Left lung (tissue), 14 donors: ENCODE measurements around the gene SEMA4F. TPM values are rescaled to one million over a fixed set of nuclear protein-coding genes. Genes with fewer than 3 reads are reported as not detected.

ENCODE experiments used
- ATAC-seq: fragments of 200-7000 bp; cut with Tn5 transposase; one replicate; pipeline ENCODE4 v1.9.1; 2020; ENCODE audit warnings: moderate library complexity
- DNase-seq, 4 donors: peaks; one replicate each; pipeline ENCODE4 v3.0.0-alpha.2; 2013 to 2020
- H3K27ac ChIP-seq, 2 donors: fragments of 200-600 bp; sonication (generic) in 1 of 2; one replicate each; pipeline versions ENCODE4 v1.5.0 to v1.8.0; 2020 to 2021
- H3K27me3 ChIP-seq, 2 donors: fragments of 200-600 bp; sonication (generic) in 1 of 2; one replicate each; pipeline versions ENCODE4 v1.5.0 to v1.8.0; 2020 to 2021
- H3K36me3 ChIP-seq, 2 donors: fragments of 200-600 bp; sonication (generic) in 1 of 2; one replicate each; pipeline versions ENCODE4 v1.5.0 to v1.8.0; 2020 to 2021
- H3K4me1 ChIP-seq, 2 donors: fragments of 200-600 bp; one replicate each; pipeline ENCODE4 v1.8.0; 2021
- H3K4me3 ChIP-seq, 2 donors: fragments of 200-600 bp; sonication (generic) in 1 of 2; one replicate each; pipeline versions ENCODE4 v1.5.0 to v1.8.0; 2020 to 2021; ENCODE audit warnings: mild to moderate bottlenecking in 1 of 2
- H3K9me3 ChIP-seq, 2 donors: fragments of 200-600 bp; sonication (generic) in 1 of 2; one replicate each; pipeline versions ENCODE4 v1.5.0 to v1.8.0; 2020 to 2021
- intact Hi-C, 2 donors: fragments of 100-400 bp; cut with DNase I; formaldehyde crosslinking; loops; one replicate each; pipeline versions ENCODE4 v1.11.2 to v1.14.2; 2022
- long read RNA-seq, 12 donors: library from polyadenylated mRNA in 2 of 12; unstranded in 2 of 12; transcript quantifications; one replicate each; pipeline ENCODE4 v2.0.0 and lab custom pipeline, GENCODE V29; 2019 to 2026
- polyA plus RNA-seq, 6 donors: library from polyadenylated mRNA; unstranded; fragments of 120-200 nt; gene quantifications; one replicate each; pipeline ENCODE4 v1.2.1, GENCODE V29; 2013; ENCODE audit not compliant: insufficient read length in 6 of 6
- total RNA-seq, 2 donors: library from RNA; stranded (reverse); fragmentation: NEBNext Ultra II Directional; extraction: Animal tissue kit (Norgen Biotek cat#: 25700); gene quantifications; one replicate each; pipeline ENCODE4 v1.2.1, GENCODE V29; 2021
- TF ChIP-seq, protein P1 (sequence below), 2 donors: fragments of 200-600 bp; sonication (generic) in 1 of 2; IDR thresholded peaks; one replicate each; pipeline versions ENCODE4 v1.5.0 to v1.8.0; 2021; ENCODE audit warnings: antibody characterized with exemption in 2 of 2
- donor health status: DM: no; HTN: yes; CAD: no.
- donor health status: DM: no; HTN: no; CAD: no.

SEMA4F gene, protein sequence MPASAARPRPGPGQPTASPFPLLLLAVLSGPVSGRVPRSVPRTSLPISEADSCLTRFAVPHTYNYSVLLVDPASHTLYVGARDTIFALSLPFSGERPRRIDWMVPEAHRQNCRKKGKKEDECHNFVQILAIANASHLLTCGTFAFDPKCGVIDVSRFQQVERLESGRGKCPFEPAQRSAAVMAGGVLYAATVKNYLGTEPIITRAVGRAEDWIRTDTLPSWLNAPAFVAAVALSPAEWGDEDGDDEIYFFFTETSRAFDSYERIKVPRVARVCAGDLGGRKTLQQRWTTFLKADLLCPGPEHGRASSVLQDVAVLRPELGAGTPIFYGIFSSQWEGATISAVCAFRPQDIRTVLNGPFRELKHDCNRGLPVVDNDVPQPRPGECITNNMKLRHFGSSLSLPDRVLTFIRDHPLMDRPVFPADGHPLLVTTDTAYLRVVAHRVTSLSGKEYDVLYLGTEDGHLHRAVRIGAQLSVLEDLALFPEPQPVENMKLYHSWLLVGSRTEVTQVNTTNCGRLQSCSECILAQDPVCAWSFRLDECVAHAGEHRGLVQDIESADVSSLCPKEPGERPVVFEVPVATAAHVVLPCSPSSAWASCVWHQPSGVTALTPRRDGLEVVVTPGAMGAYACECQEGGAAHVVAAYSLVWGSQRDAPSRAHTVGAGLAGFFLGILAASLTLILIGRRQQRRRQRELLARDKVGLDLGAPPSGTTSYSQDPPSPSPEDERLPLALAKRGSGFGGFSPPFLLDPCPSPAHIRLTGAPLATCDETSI
- total RNA-seq, result 10 to 100 TPM in 1 of 2 donors, 1 to 10 TPM in 1; 9.3 to 23.8 TPM
- 1 to 10 TPM; 6.0 to 8.7 (median 6.7) TPM for polyA plus RNA-seq
- long read RNA-seq, donor 1, result 0 reads
- long read RNA-seq, donor 2, full-length matches to known transcripts, result 3 of 3 reads
- long read RNA-seq, donor 2, partial matches to known transcripts, result 0 of 3 reads
- long read RNA-seq, donor 2, other reads (novel, unspliced or antisense), result 0 of 3 reads
- long read RNA-seq, donor 3, result 0 reads
- long read RNA-seq, donor 4, full-length matches to known transcripts, result 2 of 4 reads
- long read RNA-seq, donor 4, partial matches to known transcripts, result 1 of 4 reads
- long read RNA-seq, donor 4, other reads (novel, unspliced or antisense), result 1 of 4 reads
- long read RNA-seq, donor 5, full-length matches to known transcripts, result 1 of 1 reads
- long read RNA-seq, donor 5, partial matches to known transcripts, result 0 of 1 reads
- long read RNA-seq, donor 5, other reads (novel, unspliced or antisense), result 0 of 1 reads
- long read RNA-seq, donor 6, full-length matches to known transcripts, result 3 of 3 reads
- long read RNA-seq, donor 6, partial matches to known transcripts, result 0 of 3 reads
- long read RNA-seq, donor 6, other reads (novel, unspliced or antisense), result 0 of 3 reads
- long read RNA-seq, donor 7, result 0 reads
- long read RNA-seq, donor 8, full-length matches to known transcripts, result 1 of 1 reads
- long read RNA-seq, donor 8, partial matches to known transcripts, result 0 of 1 reads
- long read RNA-seq, donor 8, other reads (novel, unspliced or antisense), result 0 of 1 reads
- long read RNA-seq, donor 9, result 0 reads
- long read RNA-seq, donor 10, full-length matches to known transcripts, result 1 of 1 reads
- long read RNA-seq, donor 10, partial matches to known transcripts, result 0 of 1 reads
- long read RNA-seq, donor 10, other reads (novel, unspliced or antisense), result 0 of 1 reads
- long read RNA-seq, donor 11, full-length matches to known transcripts, result 3 of 3 reads
- long read RNA-seq, donor 11, partial matches to known transcripts, result 0 of 3 reads
- long read RNA-seq, donor 11, other reads (novel, unspliced or antisense), result 0 of 3 reads
- long read RNA-seq, donor 12, result 0 reads

DNA sequence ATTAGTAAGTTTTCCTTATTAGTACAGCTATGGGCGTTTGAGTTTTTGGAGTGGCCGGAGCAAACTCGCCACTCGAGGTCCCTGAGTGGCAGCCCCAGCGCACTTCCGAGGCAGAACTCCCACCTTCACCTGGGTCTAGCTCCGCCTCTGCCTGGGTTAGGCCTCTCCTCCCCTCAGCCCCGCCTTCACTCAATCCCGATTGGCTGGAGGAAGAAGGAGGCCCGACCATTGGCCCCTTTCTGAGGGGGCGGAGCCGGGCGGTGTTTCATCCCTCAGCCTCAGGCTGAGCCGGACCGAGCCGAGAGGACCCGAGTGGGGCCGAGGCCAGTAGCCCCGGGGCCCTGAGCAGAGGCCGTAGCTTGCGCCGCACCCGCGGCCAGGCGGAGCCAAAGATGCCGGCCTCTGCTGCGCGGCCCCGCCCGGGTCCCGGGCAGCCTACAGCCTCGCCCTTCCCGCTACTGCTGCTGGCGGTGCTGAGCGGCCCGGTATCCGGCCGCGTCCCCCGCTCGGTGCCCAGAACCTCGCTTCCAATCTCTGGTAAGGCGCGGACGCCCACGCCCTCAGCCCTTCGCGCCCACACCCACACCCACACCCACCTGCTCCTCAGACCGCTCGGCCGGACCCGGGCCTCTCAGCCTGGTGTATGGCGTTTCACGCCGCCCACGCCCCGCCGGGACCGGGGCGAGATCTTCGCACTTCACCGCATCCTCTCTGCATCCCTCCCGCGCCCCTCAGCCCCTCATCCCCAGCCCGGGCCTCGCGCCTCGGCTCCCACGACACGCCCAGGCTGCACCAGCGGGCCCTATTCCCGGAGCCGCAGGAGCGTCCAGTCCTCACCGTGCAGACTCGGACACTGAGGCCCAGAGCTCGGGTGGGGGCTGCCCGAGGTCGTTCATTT, at the start of gene SEMA4F:
Gene SEMA4F (plus strand): TSS at position 263 of the 898 bp plus-strand sequence. CDS start 130 bp downstream, at position 393.
- Histone ChIP-seq H3K27me3 (peaks cover 0 to 32% of the 10 kb centered on the region in 2 donors), H3K4me3 (peak within 1 kb of the TSS; percentile 64 to 67), H3K27ac (peak within 1 kb of the TSS in 1 of 2 donors; percentile 9), H3K4me1 (peaks cover 0 to 13% of the 10 kb centered on the region in 2 donors), H3K9me3 (no peaks in the 10 kb centered on the region), H3K36me3 (no peaks in the 10 kb centered on the region)
- peak; percentile 93 to 97 (median 97) for DNase-seq
- intact Hi-C loops, result no loop called here
- TF ChIP-seq, protein P1, sequence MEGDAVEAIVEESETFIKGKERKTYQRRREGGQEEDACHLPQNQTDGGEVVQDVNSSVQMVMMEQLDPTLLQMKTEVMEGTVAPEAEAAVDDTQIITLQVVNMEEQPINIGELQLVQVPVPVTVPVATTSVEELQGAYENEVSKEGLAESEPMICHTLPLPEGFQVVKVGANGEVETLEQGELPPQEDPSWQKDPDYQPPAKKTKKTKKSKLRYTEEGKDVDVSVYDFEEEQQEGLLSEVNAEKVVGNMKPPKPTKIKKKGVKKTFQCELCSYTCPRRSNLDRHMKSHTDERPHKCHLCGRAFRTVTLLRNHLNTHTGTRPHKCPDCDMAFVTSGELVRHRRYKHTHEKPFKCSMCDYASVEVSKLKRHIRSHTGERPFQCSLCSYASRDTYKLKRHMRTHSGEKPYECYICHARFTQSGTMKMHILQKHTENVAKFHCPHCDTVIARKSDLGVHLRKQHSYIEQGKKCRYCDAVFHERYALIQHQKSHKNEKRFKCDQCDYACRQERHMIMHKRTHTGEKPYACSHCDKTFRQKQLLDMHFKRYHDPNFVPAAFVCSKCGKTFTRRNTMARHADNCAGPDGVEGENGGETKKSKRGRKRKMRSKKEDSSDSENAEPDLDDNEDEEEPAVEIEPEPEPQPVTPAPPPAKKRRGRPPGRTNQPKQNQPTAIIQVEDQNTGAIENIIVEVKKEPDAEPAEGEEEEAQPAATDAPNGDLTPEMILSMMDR (IDR thresholded peaks at IDR 0.05), result no peak
- peak; percentile 99 for ATAC-seq

DNA sequence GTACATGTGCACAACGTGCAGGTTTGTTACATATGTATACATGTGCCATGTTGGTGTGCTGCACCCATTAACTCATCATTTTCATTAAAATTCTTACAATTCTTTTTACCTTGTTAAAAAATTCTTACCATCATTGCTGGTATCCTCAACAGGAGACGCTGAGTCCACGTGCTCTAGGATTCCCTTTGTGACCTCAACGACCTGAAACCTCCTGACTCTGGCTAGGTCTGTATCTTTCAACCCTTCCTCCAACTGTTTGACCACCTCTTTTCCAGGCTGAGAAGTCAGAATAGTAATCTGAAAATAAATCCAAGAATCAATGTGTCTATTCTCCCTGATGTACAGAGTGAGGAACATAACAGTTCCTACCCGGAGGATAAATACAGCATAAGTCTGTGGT, 47.1 kb upstream of the SEMA4F start:
- ATAC-seq, result no peak
- H3K36me3 ChIP-seq, result no peaks in the 10 kb centered on the region
- no peak overlapping the region for H3K4me3 ChIP-seq
- peaks cover 5 to 39% of the 10 kb centered on the region in 2 donors for H3K27me3 ChIP-seq
- no peak for DNase-seq
- TF ChIP-seq, protein P1 (IDR thresholded peaks at IDR 0.05), result no peak
- intact Hi-C loops, result no loop called here
- H3K4me1 ChIP-seq, result no peaks in the 10 kb centered on the region
- H3K9me3 ChIP-seq, result no peaks in the 10 kb centered on the region
- H3K27ac ChIP-seq, result no peak overlapping the region

DNA sequence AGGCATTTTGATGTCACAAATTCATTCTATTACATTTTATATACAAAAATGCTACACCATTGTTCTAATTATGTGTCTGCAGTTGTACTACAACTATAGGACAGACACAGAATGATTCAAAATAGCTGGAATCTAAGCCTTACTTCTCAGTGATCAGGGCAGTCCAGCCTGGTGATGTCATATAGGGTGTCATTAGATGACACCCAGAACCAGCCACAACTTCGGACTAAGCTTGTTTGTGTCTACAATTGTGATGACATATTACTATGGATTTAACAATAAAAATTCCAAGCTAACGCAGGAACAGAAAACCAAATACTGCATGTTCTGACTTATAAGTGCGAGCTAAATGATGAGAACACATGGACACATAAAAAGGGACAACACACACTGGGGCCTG, 36.9 kb upstream of the SEMA4F start:
- intact Hi-C loops, result no loop called here
- Histone ChIP-seq H3K4me3 (no peak overlapping the region), H3K36me3 (no peaks in the 10 kb centered on the region), H3K9me3 (no peaks in the 10 kb centered on the region), H3K4me1 (peaks cover 0 to 5% of the 10 kb centered on the region in 2 donors), H3K27ac (no peak overlapping the region), H3K27me3 (peaks cover 10 to 13% of the 10 kb centered on the region in 2 donors)
- TF ChIP-seq, protein P1 (IDR thresholded peaks at IDR 0.05), result no peak
- no peak for ATAC-seq
- DNase-seq, result no peak
